Aorta (tissue), 5 donors: ENCODE data around the gene RALGAPA2. TPM values are rescaled to one million over a fixed set of nuclear protein-coding genes. Genes with fewer than 3 reads are reported as not detected.

ENCODE experiments used
- ATAC-seq: fragments of 200-7000 bp; cut with Tn5 transposase; one replicate; pipeline ENCODE4 v1.9.1; 2022; ENCODE audit warnings: moderate library complexity; ENCODE audit not compliant: low FRiP score
- DNase-seq, 2 donors: peaks; one replicate each; pipeline ENCODE4 v3.0.0-alpha.2; 2020
- H3K27ac ChIP-seq, 2 donors: one replicate each; pipeline ENCODE4 v1.5.1; 2013; ENCODE audit warnings: low read length in 2 of 2, mild to moderate bottlenecking in 2 of 2, moderate library complexity in 2 of 2, control low read depth in 1 of 2, inconsistent platforms in 1 of 2, low read depth in 1 of 2
- H3K27me3 ChIP-seq, 2 donors: one replicate each; pipeline ENCODE4 v1.6.1; 2013; ENCODE audit warnings: control low read depth in 1 of 2, low read length in 1 of 2, mild to moderate bottlenecking in 1 of 2, moderate library complexity in 1 of 2; ENCODE audit not compliant: insufficient read depth in 2 of 2, control insufficient read depth in 1 of 2
- H3K36me3 ChIP-seq, 2 donors: one replicate each; pipeline ENCODE4 v1.6.1; 2013; ENCODE audit warnings: control low read depth in 1 of 2, low read length in 1 of 2, mild to moderate bottlenecking in 1 of 2; ENCODE audit not compliant: insufficient read depth in 2 of 2, control insufficient read depth in 1 of 2
- H3K4me1 ChIP-seq, 2 donors: one replicate each; pipeline ENCODE4 v1.6.1; 2013; ENCODE audit warnings: low read length in 2 of 2, control low read depth in 1 of 2, mild to moderate bottlenecking in 1 of 2, moderate library complexity in 1 of 2; ENCODE audit not compliant: insufficient read depth in 2 of 2, control insufficient read depth in 1 of 2
- H3K4me3 ChIP-seq, 2 donors: one replicate each; pipeline ENCODE4 v1.5.1; 2013; ENCODE audit warnings: low read length in 2 of 2, control low read depth in 1 of 2, mild to moderate bottlenecking in 1 of 2
- H3K9me3 ChIP-seq: one replicate; pipeline ENCODE4 v1.6.1; 2013; ENCODE audit warnings: mild to moderate bottlenecking, low read length; ENCODE audit not compliant: control insufficient read depth
- WGBS, 2 donors: extraction: QIAGEN DNeasy Blood & Tissue Kit; methylation state at CpG; one replicate each; pipeline ENCODE4 v1.1.7; 2013; 5-methylcytosine and 5-hydroxymethylcytosine counted together
- intact Hi-C, 2 donors: fragments of 100-400 bp; cut with DNase I; formaldehyde crosslinking; loops; one replicate each; pipeline versions ENCODE4 v1.14.2 to v1.15.0; 2022
- polyA plus RNA-seq, 2 donors: library from polyadenylated mRNA; stranded (reverse); fragments of 200-250 nt; gene quantifications; one replicate each; pipeline ENCODE4 v1.2.3, GENCODE V29; 2013
- total RNA-seq, 2 donors: library from RNA; stranded (reverse); fragmentation: NEBNext Ultra II Directional; extraction: Animal tissue kit (Norgen Biotek cat#: 25700); gene quantifications; one replicate each; pipeline ENCODE4 v1.2.1, GENCODE V29; 2021
- donor health status: healthy with polysubstance abuse.
- donor health status: Bipolar disorder and iron deficiency.
- donor health status: DM: no; HTN: no; CAD: no.
- donor health status: DM: no; HTN: no; CAD: no.
- donor health status: DM: yes; HTN: yes; CAD: no.

The RALGAPA2 gene
- total and polyA plus RNA-seq, 4 donors = 2.2 to 62.3 (median 19.2) TPM

DNA sequence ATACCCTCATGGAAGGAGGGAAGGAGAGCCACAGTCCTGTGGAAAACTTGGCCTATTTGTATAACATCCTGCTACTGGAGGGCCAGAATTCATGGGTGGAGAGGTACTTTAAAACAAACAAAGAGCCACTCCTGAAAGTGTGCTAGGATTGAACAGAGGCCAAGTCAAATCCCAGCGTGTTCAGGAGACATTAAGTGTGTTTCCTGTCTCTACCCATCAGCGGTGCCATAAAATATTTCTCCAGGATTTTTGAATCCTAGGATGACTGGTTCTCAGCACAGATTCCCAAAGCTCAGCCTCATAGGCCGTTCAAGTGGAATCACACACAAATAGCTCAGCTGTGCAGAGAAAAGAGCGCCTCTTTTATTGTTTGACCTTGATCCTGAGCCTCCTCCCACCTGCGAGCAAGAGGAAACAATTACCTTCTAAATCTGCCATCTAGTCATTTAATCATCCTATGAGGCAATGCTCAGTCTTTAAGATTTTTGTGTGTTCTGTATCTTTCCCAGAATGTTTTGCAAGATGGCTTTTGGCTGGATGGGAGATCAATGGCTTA, 31.8 kb upstream of the RALGAPA2 start:
- intact Hi-C loops = no loop called here
- Histone ChIP-seq H3K36me3 (no peaks in the 10 kb centered on the region), H3K9me3 (peaks cover 4% of the 10 kb centered on the region), H3K4me3 (no peak overlapping the region), H3K4me1 (peaks cover 0 to 4% of the 10 kb centered on the region in 2 donors), H3K27me3 (peaks cover 0 to 4% of the 10 kb centered on the region in 2 donors), H3K27ac (peak overlapping the region in 1 of 2 donors; percentile 87)
- DNase-seq = no peak
- 56% methylated on average over 5 of the region's 5 CpGs for WGBS, 2 donors
- ATAC-seq = peak; percentile 3

GRCh38 chr20:20743511-20744169, 31.2 kb upstream of the RALGAPA2 start:
- intact Hi-C loops = no loop called here
- Histone ChIP-seq H3K36me3 (no peaks in the 10 kb centered on the region), H3K4me1 (peaks cover 0 to 4% of the 10 kb centered on the region in 2 donors), H3K4me3 (no peak overlapping the region), H3K9me3 (peaks cover 4% of the 10 kb centered on the region), H3K27ac (peak overlapping the region in 1 of 2 donors; percentile 87), H3K27me3 (no peaks in the 10 kb centered on the region)
- ATAC-seq = peak; percentile 89
- DNase-seq = peak; percentile 73 to 76
- WGBS, 2 donors = 10 to 11% methylated on average over 15 of the region's 15 CpGs

- Histone ChIP-seq H3K27ac (no peak overlapping the region), H3K4me3 (no peak overlapping the region), H3K36me3 (no peaks in the 10 kb centered on the region), H3K4me1 (peaks cover 0 to 4% of the 10 kb centered on the region in 2 donors), H3K27me3 (no peaks in the 10 kb centered on the region), H3K9me3 (no peaks in the 10 kb centered on the region)
- WGBS, 2 donors = 65 to 70% methylated on average over 10 of the region's 10 CpGs
- intact Hi-C loops = no loop called here
- no peak for DNase-seq
- no peak for ATAC-seq
These were observed 28.9 kb upstream of the RALGAPA2 start for GRCh38 chr20:20741087-20742045.

- no peak overlapping the region for H3K27ac ChIP-seq
- intact Hi-C loops = no loop called here
These were observed 28.1 kb upstream of the RALGAPA2 start for GRCh38 chr20:20740541-20740940.

GRCh38 chr20:20737158-20737557, 24.7 kb upstream of the RALGAPA2 start:
- intact Hi-C loops = no loop called here
- DNase-seq (no peak), ATAC-seq (no peak)
- Histone ChIP-seq H3K9me3 (no peaks in the 10 kb centered on the region), H3K27me3 (no peaks in the 10 kb centered on the region), H3K27ac (no peak overlapping the region), H3K4me3 (no peak overlapping the region), H3K36me3 (no peaks in the 10 kb centered on the region), H3K4me1 (no peaks in the 10 kb centered on the region)
- WGBS, 2 donors = 70 to 83% methylated on average over 2 of the region's 2 CpGs

More at GRCh38 chr20:20740541-20740940, 28.1 kb upstream of the RALGAPA2 start:
- H3K4me1 ChIP-seq = peaks cover 0 to 4% of the 10 kb centered on the region in 2 donors
- WGBS, 2 donors = 78 to 85% methylated on average over 4 of the region's 4 CpGs
- H3K4me3 ChIP-seq = no peak overlapping the region
- H3K36me3 ChIP-seq = no peaks in the 10 kb centered on the region
- no peaks in the 10 kb centered on the region for H3K9me3 ChIP-seq
- DNase-seq = no peak
- no peaks in the 10 kb centered on the region for H3K27me3 ChIP-seq
- ATAC-seq = no peak

GRCh38 chr20:20736303-20736702, 23.9 kb upstream of the RALGAPA2 start:
- Histone ChIP-seq H3K27ac (no peak overlapping the region), H3K27me3 (no peaks in the 10 kb centered on the region), H3K36me3 (no peaks in the 10 kb centered on the region), H3K4me3 (no peak overlapping the region), H3K4me1 (no peaks in the 10 kb centered on the region), H3K9me3 (no peaks in the 10 kb centered on the region)
- DNase-seq (no peak), ATAC-seq (no peak)
- 92 to 95% methylated on average over 6 of the region's 6 CpGs for WGBS, 2 donors
- intact Hi-C loops = no loop called here

GRCh38 chr20:20734475-20734948, 22.1 kb upstream of the RALGAPA2 start:
- ATAC-seq (no peak), DNase-seq (no peak)
- no peaks in the 10 kb centered on the region for H3K27me3 ChIP-seq
- H3K4me3 ChIP-seq = no peak overlapping the region
- WGBS, 2 donors = 61% methylated on average over 3 of the region's 3 CpGs
- no peaks in the 10 kb centered on the region for H3K36me3 ChIP-seq
- intact Hi-C loops = no loop called here
- no peaks in the 10 kb centered on the region for H3K9me3 ChIP-seq
- H3K4me1 ChIP-seq = no peaks in the 10 kb centered on the region
- H3K27ac ChIP-seq = no peak overlapping the region

DNA sequence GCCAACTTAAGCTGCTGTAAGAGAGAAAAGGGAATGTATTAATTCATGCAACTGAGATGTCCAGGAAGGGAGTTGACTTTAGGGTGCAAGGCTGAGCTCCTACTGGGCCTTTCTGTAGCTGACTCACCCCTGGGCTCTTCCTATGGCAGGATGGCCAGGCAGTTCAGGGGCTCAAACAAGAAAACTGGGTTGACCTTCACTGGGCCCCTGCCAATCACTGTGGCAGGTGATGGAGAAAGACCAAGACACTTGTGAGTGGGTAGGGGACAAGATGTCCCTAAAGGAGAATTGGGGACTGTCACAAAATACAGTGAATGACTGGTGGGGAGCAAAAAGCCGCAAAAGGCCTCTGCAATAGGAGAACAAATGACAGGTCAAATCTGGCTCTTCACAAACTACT, 21.5 kb upstream of the RALGAPA2 start:
- DNase-seq (no peak), ATAC-seq (no peak)
- Histone ChIP-seq H3K27me3 (no peaks in the 10 kb centered on the region), H3K9me3 (no peaks in the 10 kb centered on the region), H3K4me1 (no peaks in the 10 kb centered on the region), H3K36me3 (no peaks in the 10 kb centered on the region), H3K4me3 (no peak overlapping the region), H3K27ac (no peak overlapping the region)
- WGBS, 2 donors = 88 to 92% methylated on average over 1 of the region's 1 CpG
- intact Hi-C loops = no loop called here
